ENCODE results near the gene LRP5. TPM values are rescaled to one million over a fixed set of nuclear protein-coding genes. Genes with fewer than 3 reads are reported as not detected.
"Not testable (repeated sequence)": the region's sequence is repeated elsewhere in the genome, so short reads cannot be mapped to it uniquely, and the experiment has no call there.

The LRP5 gene
- total RNA-seq, 2 experiments from 2014 or later, result 2.0 to 2.9 TPM

GRCh38 chr11:68343761-68344256 lies 31.4 kb downstream of the LRP5 start:
- Mint-ChIP-seq H3K36me3 (ENCODE audit: low read depth) (no peaks in the 10 kb centered on the region), H3K9me3 (no peaks in the 10 kb centered on the region), H3K27ac (no peak overlapping the region), H3K4me3 (no peak overlapping the region), H3K27me3 (no peaks in the 10 kb centered on the region), H3K4me1 (ENCODE audit: low read depth) (peaks cover 21% of the 10 kb centered on the region)
- ChIA-PET CTCF (no interaction called here), POLR2A (no interaction called here)
- ATAC-seq (ENCODE audit: poor library complexity) (no peak), DNase-seq (no peak)
- H3K9me3 ChIP-seq (ENCODE audit: control insufficient read depth in 1 of 2, insufficient read depth in 1 of 2, low read length in 2 of 2), result peaks cover 0 to 6% of the 10 kb centered on the region in 2 experiments
- H3K27ac ChIP-seq (ENCODE audit: low read depth in 1 of 2, low read length in 2 of 2), result no peak overlapping the region
- no peak for TF ChIP-seq CTCF (IDR thresholded peaks at IDR 0.05)
- intact Hi-C loops (cut with DNase I, micrococcal nuclease), result no loop called here
- no peaks in the 10 kb centered on the region for H3K27me3 ChIP-seq (ENCODE audit: control insufficient read depth in 1 of 2, insufficient read depth in 2 of 2, low read length in 2 of 2)
- no peak overlapping the region for H3K4me3 ChIP-seq (ENCODE audit: low read length)
- H3K4me1 ChIP-seq (ENCODE audit: insufficient read depth, low read length), result peaks cover 18% of the 10 kb centered on the region
- no peaks in the 10 kb centered on the region for H3K36me3 ChIP-seq (ENCODE audit: insufficient read depth, low read length)

- DNase-seq; H3K27me3 Mint-ChIP-seq; H3K9me3 Mint-ChIP-seq; H3K36me3 ChIP-seq (ENCODE audit: insufficient read depth, low read length); H3K27ac ChIP-seq (ENCODE audit: low read depth in 1 of 2, low read length in 2 of 2); H3K4me3 Mint-ChIP-seq; CTCF ChIA-PET; H3K9me3 ChIP-seq (ENCODE audit: control insufficient read depth in 1 of 2, insufficient read depth in 1 of 2, low read length in 2 of 2); intact Hi-C loops (cut with DNase I, micrococcal nuclease); POLR2A ChIA-PET; H3K27me3 ChIP-seq (ENCODE audit: control insufficient read depth in 1 of 2, insufficient read depth in 2 of 2, low read length in 2 of 2); H3K36me3 Mint-ChIP-seq (ENCODE audit: low read depth); H3K4me3 ChIP-seq (ENCODE audit: low read length); ATAC-seq (ENCODE audit: poor library complexity); H3K27ac Mint-ChIP-seq: not testable (repeated sequence)
- peaks cover 16% of the 10 kb centered on the region for H3K4me1 Mint-ChIP-seq (ENCODE audit: low read depth)
- H3K4me1 ChIP-seq (ENCODE audit: insufficient read depth, low read length), result peaks cover 17% of the 10 kb centered on the region
Measured at GRCh38 chr11:68344821-68345220, 32.4 kb downstream of the LRP5 start.

- no peak for ATAC-seq (ENCODE audit: poor library complexity)
- H3K27ac Mint-ChIP-seq, result no peak overlapping the region
- intact Hi-C loops (cut with DNase I, micrococcal nuclease), result no loop called here
- TF ChIP-seq CTCF (IDR thresholded peaks at IDR 0.05), result no peak
- H3K27ac ChIP-seq (ENCODE audit: low read depth in 1 of 2, low read length in 2 of 2), result no peak overlapping the region
- no peaks in the 10 kb centered on the region for H3K36me3 ChIP-seq (ENCODE audit: insufficient read depth, low read length)
- H3K9me3 ChIP-seq (ENCODE audit: control insufficient read depth in 1 of 2, insufficient read depth in 1 of 2, low read length in 2 of 2), result peaks cover 0 to 6% of the 10 kb centered on the region in 2 experiments
- no peaks in the 10 kb centered on the region for H3K9me3 Mint-ChIP-seq
- no peaks in the 10 kb centered on the region for H3K27me3 Mint-ChIP-seq
- no peak for DNase-seq
- H3K4me3 Mint-ChIP-seq, result no peak overlapping the region
- ChIA-PET CTCF (no interaction called here), POLR2A (no interaction called here)
- peaks cover 7% of the 10 kb centered on the region for H3K4me1 ChIP-seq (ENCODE audit: insufficient read depth, low read length)
- peaks cover 7% of the 10 kb centered on the region for H3K4me1 Mint-ChIP-seq (ENCODE audit: low read depth)
- H3K36me3 Mint-ChIP-seq (ENCODE audit: low read depth), result no peaks in the 10 kb centered on the region
- no peak overlapping the region for H3K4me3 ChIP-seq (ENCODE audit: low read length)
- H3K27me3 ChIP-seq (ENCODE audit: control insufficient read depth in 1 of 2, insufficient read depth in 2 of 2, low read length in 2 of 2), result no peaks in the 10 kb centered on the region
Measured at GRCh38 chr11:68345776-68346461, 33.5 kb downstream of the LRP5 start.

GRCh38 chr11:68346462-68346790 lies 34.0 kb downstream of the LRP5 start:
- no peaks in the 10 kb centered on the region for H3K36me3 ChIP-seq (ENCODE audit: insufficient read depth, low read length)
- no peaks in the 10 kb centered on the region for H3K36me3 Mint-ChIP-seq (ENCODE audit: low read depth)
- H3K27me3 Mint-ChIP-seq, result no peaks in the 10 kb centered on the region
- CTCF ChIA-PET, result no interaction called here
- H3K27ac ChIP-seq (ENCODE audit: low read depth in 1 of 2, low read length in 2 of 2), result no peak overlapping the region
- intact Hi-C loops (cut with DNase I, micrococcal nuclease), result no loop called here
- no peaks in the 10 kb centered on the region for H3K9me3 Mint-ChIP-seq
- no peak overlapping the region for H3K4me3 Mint-ChIP-seq
- peaks cover 0 to 6% of the 10 kb centered on the region in 2 experiments for H3K9me3 ChIP-seq (ENCODE audit: control insufficient read depth in 1 of 2, insufficient read depth in 1 of 2, low read length in 2 of 2)
- DNase-seq (no peak), ATAC-seq (ENCODE audit: poor library complexity) (no peak)
- peaks cover 6% of the 10 kb centered on the region for H3K4me1 Mint-ChIP-seq (ENCODE audit: low read depth)
- no peak overlapping the region for H3K4me3 ChIP-seq (ENCODE audit: low read length)
- peaks cover 2% of the 10 kb centered on the region for H3K4me1 ChIP-seq (ENCODE audit: insufficient read depth, low read length)
- POLR2A ChIA-PET, result no interaction called here
- no peaks in the 10 kb centered on the region for H3K27me3 ChIP-seq (ENCODE audit: control insufficient read depth in 1 of 2, insufficient read depth in 2 of 2, low read length in 2 of 2)
- H3K27ac Mint-ChIP-seq, result no peak overlapping the region
- TF ChIP-seq CTCF (IDR thresholded peaks at IDR 0.05), result no peak
